Raji (cell line): ENCODE results near the gene RELT.

ENCODE experiments used
- POLR2A ChIP-seq: IDR thresholded peaks from 2 replicates; pipeline ENCODE4 v1.6.1; 2011; ENCODE audit warnings: low read depth, low read length, control low read depth; ENCODE audit not compliant: insufficient read depth

The RELT gene

DNA sequence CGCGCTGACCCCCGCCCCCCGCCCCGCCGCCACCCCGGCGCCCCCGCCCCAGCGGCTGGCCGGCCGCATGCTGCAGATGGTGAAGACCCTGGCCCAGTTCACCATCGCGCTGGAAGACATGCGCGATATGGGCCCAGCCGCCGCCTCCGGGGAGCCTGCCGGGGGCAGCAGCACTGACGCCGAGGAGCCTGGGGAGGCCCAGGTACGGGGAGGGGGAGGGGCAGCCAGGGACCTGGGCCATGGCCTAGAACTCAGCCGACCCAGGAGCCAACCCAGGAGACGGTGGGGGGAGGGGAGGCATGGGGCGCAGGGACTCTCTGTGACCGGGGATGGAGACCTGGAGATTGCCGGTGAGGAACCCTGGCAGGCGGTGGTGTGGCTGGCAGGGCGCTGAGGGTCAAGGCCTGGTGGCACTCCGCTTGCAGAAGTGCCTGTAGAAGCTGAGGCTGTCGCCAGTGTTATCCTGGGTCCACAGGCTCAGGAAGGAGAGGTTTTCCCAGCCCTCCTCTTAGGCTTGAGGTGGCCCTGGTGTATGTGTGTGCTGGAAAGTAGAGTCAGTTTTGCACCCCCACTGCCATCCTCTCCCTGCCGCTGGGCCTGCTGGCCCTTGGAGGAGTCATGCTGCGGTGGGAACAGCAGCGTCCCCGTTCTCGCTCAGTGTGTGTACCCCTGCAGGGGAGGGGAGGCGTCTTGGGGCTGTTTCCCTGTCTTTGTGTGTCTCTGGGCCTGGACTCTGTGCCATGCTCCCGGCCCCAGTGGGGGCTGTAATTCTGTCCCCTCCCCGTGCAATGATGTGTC is 32.9 kb upstream of the RELT start:
- no peak for TF ChIP-seq POLR2A

DNA sequence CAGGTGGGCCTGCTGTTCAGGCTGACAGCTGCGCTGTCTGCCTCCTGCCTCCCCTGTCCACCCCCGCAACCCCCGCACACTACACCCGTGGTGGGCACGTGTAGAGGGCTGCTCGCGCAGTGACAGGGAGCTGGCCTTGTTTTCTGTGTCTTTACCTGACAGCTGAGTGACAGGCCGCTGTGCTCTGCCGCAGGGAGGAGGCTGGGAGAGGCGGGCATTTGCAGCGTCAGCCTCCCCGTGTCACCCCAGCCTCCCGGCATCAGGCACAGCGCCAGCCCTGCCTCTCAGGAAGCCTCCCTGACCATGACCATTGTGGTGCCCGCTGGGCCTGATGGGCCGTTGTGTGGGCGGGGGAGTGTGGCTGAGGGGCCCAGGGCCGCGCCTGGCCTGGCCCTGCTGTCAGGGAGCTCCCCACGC is 32.0 kb upstream of the RELT start:
- no peak for TF ChIP-seq POLR2A

DNA sequence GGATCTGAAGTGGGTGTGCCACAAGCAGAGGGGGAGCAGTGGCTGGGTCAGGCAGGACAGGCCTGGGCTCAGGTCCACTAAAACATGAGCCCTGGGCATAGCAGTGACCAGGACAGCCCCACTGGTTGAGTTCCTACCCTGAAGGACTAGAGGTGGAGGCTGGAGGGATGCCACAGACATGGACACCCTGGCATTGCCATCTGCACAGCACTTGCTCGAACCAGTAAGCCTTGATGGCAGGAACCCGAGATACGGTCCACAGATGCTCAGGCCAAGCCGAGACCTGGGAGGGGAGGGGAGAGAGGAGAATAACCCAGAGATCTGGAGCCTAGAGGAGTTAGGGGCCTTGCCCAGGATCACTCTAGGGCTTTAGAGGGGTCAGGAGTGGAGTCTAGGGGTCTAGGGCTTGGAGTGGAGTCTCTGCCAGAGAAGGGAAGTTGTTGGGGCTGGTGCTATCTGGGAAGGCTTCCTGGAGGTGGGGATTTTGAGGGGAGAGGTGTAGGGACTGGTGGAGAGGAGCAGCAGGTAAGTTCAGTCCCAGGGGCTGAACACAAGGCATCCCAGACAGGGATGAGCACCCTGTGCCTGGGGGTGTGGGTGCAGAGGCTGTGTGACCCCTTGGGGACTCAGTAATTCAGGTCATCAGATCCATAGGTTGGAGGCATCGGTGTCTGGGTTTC is 30.6 kb upstream of the RELT start:
- TF ChIP-seq POLR2A, result no peak

DNA sequence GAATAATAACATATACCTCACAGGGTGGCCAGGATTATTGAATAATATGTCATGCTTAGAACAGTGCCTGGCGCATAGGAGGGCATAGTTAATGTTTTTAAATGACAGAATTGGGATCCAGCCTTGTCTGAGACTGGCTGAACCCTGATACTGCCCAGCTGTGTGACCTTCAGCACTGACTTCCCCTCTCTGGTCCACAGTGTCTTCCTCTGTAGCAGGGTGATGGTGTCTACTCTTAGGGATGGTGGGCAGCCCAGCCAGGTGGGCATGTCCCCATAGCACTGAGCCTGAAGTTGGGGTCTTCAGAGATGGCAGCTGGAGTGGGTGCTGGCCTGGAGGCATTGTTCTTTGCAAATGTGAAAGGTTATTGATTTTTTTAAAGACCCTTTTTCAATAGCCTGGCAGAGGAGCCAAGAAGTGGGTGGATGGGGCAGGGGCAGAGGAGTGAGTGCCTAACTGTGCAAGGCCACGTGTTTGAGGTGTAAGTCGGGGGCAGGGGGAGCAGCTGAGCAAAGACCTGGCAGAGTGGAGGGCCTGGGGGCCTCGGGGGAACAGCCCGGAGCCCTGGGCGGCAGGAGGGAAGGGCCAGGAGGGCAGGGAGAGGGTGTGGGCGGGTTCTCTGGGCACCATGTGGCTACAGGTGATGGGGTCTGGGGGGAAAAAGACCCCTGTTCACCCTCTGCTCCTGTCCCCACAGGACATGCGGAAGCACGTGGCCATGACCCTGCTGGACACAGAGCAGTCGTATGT is 29.8 kb upstream of the RELT start:
- no peak for TF ChIP-seq POLR2A

DNA sequence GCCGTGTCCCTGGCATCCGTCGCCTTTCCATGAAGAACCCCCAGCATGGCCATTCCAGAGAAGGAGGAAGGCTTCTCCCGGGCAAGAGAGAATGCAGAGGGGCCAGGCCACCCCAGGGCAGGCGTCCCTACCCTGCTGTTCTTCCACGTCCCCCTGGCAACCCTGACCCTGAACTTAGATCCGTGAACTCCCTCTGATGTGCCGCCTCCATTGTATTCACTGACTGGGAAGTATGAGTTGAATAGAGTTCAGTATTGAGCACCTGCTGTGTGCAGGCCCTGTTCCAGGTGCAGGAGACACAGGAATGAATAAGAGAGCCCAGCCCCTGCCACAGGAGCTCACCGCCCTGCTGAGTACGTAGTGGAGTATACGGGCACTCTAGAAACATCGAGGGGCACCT is 29.1 kb upstream of the RELT start:
- TF ChIP-seq POLR2A, result no peak

DNA sequence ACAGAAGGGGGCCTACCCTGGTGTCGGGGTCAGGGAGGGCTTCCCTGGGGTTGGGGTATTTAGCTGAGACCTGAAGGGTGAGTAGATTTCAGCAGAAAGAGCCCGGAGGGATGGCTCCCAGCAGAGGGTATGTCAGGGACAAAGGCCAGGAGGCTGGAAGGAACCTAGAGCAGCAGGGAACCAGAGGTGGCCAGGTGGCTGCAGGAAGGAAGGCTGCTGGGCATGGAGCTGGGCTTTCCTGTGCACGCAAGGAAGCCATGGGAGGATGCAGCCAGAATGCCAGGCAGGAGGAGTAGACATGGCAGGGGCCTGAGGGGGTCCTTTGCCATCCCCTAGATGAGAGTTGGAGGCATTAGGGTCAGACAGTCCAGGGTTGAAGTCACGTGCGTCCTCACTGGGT is 27.4 kb upstream of the RELT start:
- TF ChIP-seq POLR2A, result no peak

DNA sequence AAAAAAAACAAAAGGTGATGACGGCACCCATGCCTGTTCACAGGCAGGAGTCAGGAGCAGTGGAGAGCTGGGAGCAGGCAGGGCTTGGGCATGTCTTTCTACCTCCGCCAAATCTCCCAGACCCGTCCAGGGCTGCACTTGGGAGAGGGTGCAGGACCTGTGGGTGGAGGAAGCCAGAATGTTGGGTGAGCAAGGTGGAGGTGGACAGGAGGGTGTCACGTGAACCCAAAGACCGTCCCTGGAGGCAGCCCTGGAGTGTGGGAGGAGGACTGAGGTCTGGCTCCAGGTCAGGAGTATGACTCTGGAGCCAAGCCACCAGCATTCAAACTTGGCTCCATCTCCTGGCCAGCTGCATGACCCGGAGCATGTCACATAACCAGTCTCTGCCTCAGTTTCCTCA is 26.6 kb upstream of the RELT start:
- no peak for TF ChIP-seq POLR2A

DNA sequence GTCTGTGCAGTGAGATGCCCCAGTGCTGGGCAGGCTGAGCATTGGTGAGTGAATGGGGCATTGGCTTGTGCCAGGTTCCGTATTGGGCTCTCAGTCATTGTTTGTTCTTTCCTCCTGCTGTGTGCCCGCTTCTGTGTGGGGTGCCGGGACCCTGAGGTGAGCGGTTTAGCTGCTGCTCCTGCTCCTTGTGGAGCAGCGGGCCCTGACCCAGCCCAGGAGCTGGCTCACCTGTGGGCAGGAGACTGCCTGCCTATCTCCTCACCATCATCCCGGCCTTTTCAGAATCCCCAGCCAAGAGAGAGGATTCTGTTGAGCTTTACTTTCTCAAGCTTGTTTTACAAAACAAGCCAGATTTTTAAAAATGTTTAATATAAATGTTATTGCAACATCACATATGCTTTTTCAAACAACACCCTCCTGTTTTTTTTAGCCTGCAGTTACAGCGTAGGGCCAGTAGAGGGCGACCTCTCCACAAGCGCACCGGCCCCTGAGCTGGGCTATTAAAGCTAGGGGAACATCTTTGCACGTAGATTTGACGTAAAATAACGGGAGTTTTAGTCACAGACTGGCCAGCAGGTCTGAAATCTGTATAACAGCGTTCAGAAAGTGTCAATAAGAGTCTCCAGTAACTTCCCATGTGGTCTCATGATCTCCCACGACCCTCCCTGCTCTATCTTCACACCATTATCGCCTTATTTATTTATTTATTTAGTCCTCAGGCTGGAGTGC is 25.1 kb upstream of the RELT start:
- TF ChIP-seq POLR2A, result no peak

DNA sequence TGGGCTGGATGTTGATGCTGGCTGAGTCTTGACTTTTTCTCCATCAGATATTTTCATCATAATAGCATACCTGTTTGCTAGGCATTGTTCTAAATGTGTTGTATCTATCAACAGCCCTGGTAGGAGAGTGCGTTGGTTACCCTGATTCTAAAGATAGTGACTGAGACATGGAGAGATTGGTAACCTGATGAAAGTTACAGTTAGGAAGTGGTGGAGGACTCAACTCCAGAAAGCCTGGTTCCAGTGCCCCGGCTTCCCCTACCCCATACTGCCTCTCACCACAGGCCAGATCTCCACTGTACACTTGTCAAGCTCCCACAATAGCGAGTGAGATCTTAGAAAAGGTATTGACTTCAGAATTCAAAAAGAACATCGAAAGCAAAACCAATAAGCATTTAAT is 22.8 kb upstream of the RELT start:
- TF ChIP-seq POLR2A, result no peak

DNA sequence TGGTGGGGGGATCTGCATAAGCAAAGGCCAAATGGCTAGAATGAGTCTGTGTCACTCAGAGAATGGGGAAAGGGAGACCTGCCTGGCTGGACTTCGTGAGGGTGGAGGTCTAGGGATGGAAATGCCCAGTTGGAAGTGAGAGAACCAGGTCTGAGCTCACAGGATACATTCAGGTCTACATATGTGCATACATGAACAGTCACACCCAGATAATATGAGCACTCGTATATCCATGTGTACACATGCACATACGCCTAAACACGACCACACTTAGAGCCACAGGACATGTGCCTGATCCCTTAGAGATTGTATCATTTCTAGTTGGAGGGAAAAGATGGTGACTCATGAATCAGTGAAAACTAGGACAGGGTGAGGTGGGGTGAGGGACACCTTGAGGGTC is 21.1 kb upstream of the RELT start:
- no peak for TF ChIP-seq POLR2A

DNA sequence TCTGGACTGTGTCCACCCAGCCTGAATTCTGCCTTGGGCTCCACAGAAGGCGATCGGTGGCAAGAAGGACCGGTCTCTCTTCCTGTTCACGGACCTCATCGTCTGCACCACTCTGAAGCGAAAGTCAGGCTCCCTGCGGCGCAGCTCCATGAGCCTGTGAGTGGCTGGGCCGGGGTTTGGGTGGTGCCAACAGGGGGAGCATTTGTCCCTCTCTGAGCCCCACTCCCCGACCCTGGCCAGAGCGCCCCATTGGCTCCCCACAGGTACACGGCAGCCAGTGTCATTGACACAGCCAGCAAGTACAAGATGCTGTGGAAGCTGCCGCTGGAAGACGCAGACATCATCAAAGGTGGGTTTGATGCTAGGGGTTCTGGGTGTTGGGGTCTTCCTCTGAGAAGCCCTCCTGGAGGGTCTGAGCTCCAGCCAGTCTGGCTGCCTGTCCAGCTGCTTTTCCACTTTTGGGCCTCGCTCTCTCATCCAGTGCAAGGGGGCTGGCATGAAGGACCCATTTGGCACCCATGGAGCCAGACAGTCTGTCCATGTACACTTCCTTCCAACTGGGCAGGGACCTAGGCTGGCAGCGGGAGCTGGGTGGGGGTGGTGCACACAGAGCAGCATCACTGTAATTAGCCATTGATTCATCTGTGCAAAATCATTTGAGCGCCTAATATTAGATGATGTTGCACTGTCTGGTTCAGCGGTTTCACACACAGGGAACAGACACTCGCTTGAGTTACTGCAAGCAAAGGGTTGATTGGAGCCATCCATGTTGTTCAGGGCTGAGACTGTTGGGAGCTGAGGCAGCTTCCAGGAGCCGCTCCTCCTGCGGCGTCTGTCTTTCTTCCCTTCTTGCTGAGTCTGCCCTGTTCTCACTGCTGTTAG is 19.0 kb upstream of the RELT start:
- no peak for TF ChIP-seq POLR2A

DNA sequence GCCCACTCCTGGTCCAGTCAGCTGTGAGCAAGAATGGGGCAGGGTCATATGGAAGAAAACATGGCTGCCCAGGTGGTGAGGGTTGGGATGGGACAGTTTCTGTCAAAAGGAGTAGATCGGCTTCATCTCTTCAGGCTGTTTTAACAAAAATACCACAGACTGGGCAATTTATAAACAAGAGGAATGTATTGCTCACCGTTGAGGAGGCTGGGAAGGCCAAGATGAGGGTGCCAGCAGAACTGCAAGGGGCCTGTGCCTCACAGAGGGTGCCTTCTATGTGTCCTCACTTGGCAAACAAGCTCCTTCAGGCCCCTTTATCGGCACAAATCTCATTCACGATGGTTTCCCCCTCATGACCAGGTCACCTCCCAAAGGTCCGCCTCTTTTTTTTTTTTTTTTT is 18.1 kb upstream of the RELT start:
- no peak for TF ChIP-seq POLR2A

DNA sequence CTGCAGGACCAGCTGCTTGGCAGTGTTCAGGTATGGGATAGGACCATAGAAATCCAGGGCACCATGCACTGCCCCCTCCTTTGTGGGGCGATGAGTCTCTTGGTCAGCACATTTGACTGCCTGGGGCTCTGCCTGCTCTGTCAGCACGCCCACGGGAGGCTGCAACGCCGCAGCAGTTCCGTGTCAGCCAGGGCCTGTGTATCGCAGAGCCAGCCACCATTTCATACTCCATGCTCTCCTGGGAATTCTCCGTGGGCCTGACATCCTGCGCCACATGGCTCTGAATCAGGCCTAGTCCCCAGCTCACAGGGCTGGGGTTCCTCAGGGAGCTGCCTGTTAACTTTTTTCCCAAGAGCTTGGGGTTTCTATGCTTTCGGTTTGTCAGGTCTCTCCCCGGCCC is 16.9 kb upstream of the RELT start:
- no peak for TF ChIP-seq POLR2A
